Lower leg skin (tissue), 4 donors: Measurements from ENCODE around the gene INPP4B. TPM values are rescaled to one million over a fixed set of nuclear protein-coding genes. Genes with fewer than 3 reads are reported as not detected.

Source experiments
- DNase-seq, 2 donors: peaks; one replicate each; pipeline ENCODE4 v3.0.0-alpha.2; 2019; ENCODE audit warnings: low spot score in 2 of 2
- H3K4me3 ChIP-seq: fragments of 200-600 bp; sonication (generic); 2 replicates; pipeline ENCODE4 v1.5.1; 2017; ENCODE audit warnings: mild to moderate bottlenecking, low read depth; ENCODE audit not compliant: poor library complexity, severe bottlenecking
- CTCF ChIP-seq, 3 donors: fragments of 450-650 bp; IDR thresholded peaks; one replicate each; pipeline ENCODE4 v1.5.1; 2016; ENCODE audit warnings: antibody characterized with exemption in 3 of 3, mild to moderate bottlenecking in 3 of 3, moderate library complexity in 2 of 3
- POLR2A ChIP-seq, 2 donors: fragments of 450-650 bp; IDR thresholded peaks; one replicate each; pipeline ENCODE4 v1.6.1; 2016 to 2017; ENCODE audit warnings: antibody characterized with exemption in 2 of 2, mild to moderate bottlenecking in 1 of 2, moderate library complexity in 1 of 2
- WGBS, 2 donors: methylation state at CpG; one replicate each; pipeline ENCODE4 v1.1.5; 2018; 5-methylcytosine and 5-hydroxymethylcytosine counted together
- intact Hi-C: fragments of 100-400 bp; cut with DNase I; formaldehyde crosslinking; loops from one replicate; pipeline ENCODE4 v1.15.0; 2023; ENCODE audit warnings: low total_unique reads
- total RNA-seq, 4 donors: library from RNA; depleted of rRNA; stranded (reverse); fragments of >200 nt; gene quantifications; one replicate each; pipeline ENCODE4 v1.1.0, GENCODE V29; 2016

INPP4B gene
- total RNA-seq, 4 donors from 2014 or later, result 7.6 to 18.5 (median 17.6) TPM

- no peak overlapping the region for H3K4me3 ChIP-seq
- 77 to 84% methylated on average over 4 of the region's 4 CpGs for WGBS, 2 donors
- no peak for DNase-seq
- no peak for TF ChIP-seq CTCF (IDR thresholded peaks at IDR 0.05)
- no peak for TF ChIP-seq POLR2A (IDR thresholded peaks at IDR 0.05)
- intact Hi-C loops, result no loop called here
These were observed 462.2 kb downstream of the INPP4B start for GRCh38 chr4:142383800-142384470.

- intact Hi-C loops, result no loop called here
These were observed 462.7 kb downstream of the INPP4B start for GRCh38 chr4:142383354-142383753.

GRCh38 chr4:142380052-142380602, 466.0 kb downstream of the INPP4B start:
- 37 to 39% methylated on average over 5 of the region's 5 CpGs for WGBS, 2 donors
- intact Hi-C loops, result no loop called here
- no peak overlapping the region for H3K4me3 ChIP-seq
- TF ChIP-seq POLR2A (IDR thresholded peaks at IDR 0.05) (no peak), CTCF (IDR thresholded peaks at IDR 0.05) (no peak)
- DNase-seq, result no peak

More at GRCh38 chr4:142383354-142383753, 462.7 kb downstream of the INPP4B start:
- H3K4me3 ChIP-seq, result no peak overlapping the region
- TF ChIP-seq POLR2A (IDR thresholded peaks at IDR 0.05) (no peak), CTCF (IDR thresholded peaks at IDR 0.05) (no peak)
- DNase-seq, result no peak

- H3K4me3 ChIP-seq, result no peak overlapping the region
- DNase-seq, result no peak
- 36 to 43% methylated on average over 4 of the region's 4 CpGs for WGBS, 2 donors
- intact Hi-C loops, result no loop called here
- no peak for TF ChIP-seq CTCF (IDR thresholded peaks at IDR 0.05)
- no peak for TF ChIP-seq POLR2A (IDR thresholded peaks at IDR 0.05)
These were observed 466.6 kb downstream of the INPP4B start for GRCh38 chr4:142379277-142380051.

- intact Hi-C loops, result no loop called here
- TF ChIP-seq POLR2A (IDR thresholded peaks at IDR 0.05) (no peak), CTCF (IDR thresholded peaks at IDR 0.05) (no peak)
- no peak overlapping the region for H3K4me3 ChIP-seq
- WGBS, 2 donors, result 69 to 84% methylated on average over 2 of the region's 2 CpGs
- DNase-seq, result no peak
These were observed 467.9 kb downstream of the INPP4B start for GRCh38 chr4:142378179-142378578.
